ENCODE results near the gene METTL2B. TPM values are rescaled to one million over a fixed set of nuclear protein-coding genes. Genes with fewer than 3 reads are reported as not detected.

The METTL2B gene
- total and polyA plus RNA-seq, 2 of the 13 experiments (the other 11 are each of a cell fraction or from before 2014, with no cell fraction given) = 15.5 to 33.1 TPM

- TF ChIP-seq ZNF672 (CRISPR knock-in tag; IDR thresholded peaks at IDR 0.05) (no peak), ZNF333 (CRISPR knock-in tag; IDR thresholded peaks at IDR 0.05; ENCODE audit: borderline replicate concordance) (0 out of 2 replicates have a peak, but pooled peaks have one; percentile 45), RXRA (CRISPR knock-in tag; IDR thresholded peaks at IDR 0.05) (no peak; the same call in 1 of the 2 replicates), ZNF350 (CRISPR knock-in tag; IDR thresholded peaks at IDR 0.05; ENCODE audit: borderline replicate concordance, low read depth) (peak; percentile 56; the same call in 1 of the 2 replicates), ZSCAN22 (CRISPR knock-in tag; IDR thresholded peaks at IDR 0.05) (no peak), LCORL (IDR thresholded peaks at IDR 0.05) (no peak), LCORL (CRISPR knock-in tag; IDR thresholded peaks at IDR 0.05) (peak; percentile 91), CHD4 (IDR thresholded peaks at IDR 0.05; ENCODE audit: borderline replicate concordance, low read length) (no peak), ATRX (CRISPR knock-in tag; IDR thresholded peaks at IDR 0.05; ENCODE audit: borderline replicate concordance) (no peak), HBP1 (CRISPR knock-in tag; IDR thresholded peaks at IDR 0.05; ENCODE audit: low read depth) (0 out of 2 replicates have a peak, but pooled peaks have one; percentile 8), SRSF1 (optimal IDR thresholded peaks at IDR 0.05; ENCODE audit: low read depth, low read length) (peak; percentile 23), NFIC (IDR thresholded peaks at IDR 0.05; ENCODE audit: low read length) (no peak), MBNL3 (CRISPR knock-in tag; conservative IDR thresholded peaks at IDR 0.05) (no peak), ZFAT (CRISPR knock-in tag; conservative IDR thresholded peaks at IDR 0.05) (no peak), KMT2A (CRISPR knock-in tag; IDR thresholded peaks at IDR 0.05) (peak; percentile 49; the same call in 1 of the 2 replicates), ARID3A (IDR thresholded peaks at IDR 0.05; ENCODE audit: low read depth, low read length) (no peak), SPEN (CRISPR knock-in tag; IDR thresholded peaks at IDR 0.05; ENCODE audit: low read depth) (peak; percentile 95), ZNF234 (CRISPR knock-in tag; conservative IDR thresholded peaks at IDR 0.05) (no peak), HMGXB4 (CRISPR knock-in tag; IDR thresholded peaks at IDR 0.05; ENCODE audit: borderline replicate concordance in 1 of 2, low read depth in 1 of 2) (peak; percentile 69 to 82), PCBP2 (optimal IDR thresholded peaks at IDR 0.05; ENCODE audit: low read depth, low read length, poor library complexity, severe bottlenecking) (no peak), RARG (CRISPR knock-in tag; IDR thresholded peaks at IDR 0.05; ENCODE audit: low read depth) (no peak), ZNF24 (IDR thresholded peaks at IDR 0.05) (no peak), ZNF724P (CRISPR knock-in tag; IDR thresholded peaks at IDR 0.05; ENCODE audit: borderline replicate concordance) (peak; percentile 93), KDM5A (IDR thresholded peaks at IDR 0.05; ENCODE audit: borderline replicate concordance, low read length) (no peak; the same call in 1 of the 2 replicates), ZNF619 (CRISPR knock-in tag; IDR thresholded peaks at IDR 0.05) (peak; percentile 82), HOXA9 (CRISPR knock-in tag; IDR thresholded peaks at IDR 0.05; ENCODE audit: borderline replicate concordance) (no peak), NFRKB (IDR thresholded peaks at IDR 0.05) (no peak)
Measured at GRCh38 chr7:128455543-128456254, 20.8 kb upstream of the METTL2B start, which contains the start of gene HILPDA (continued).
